Endothelial cell of umbilical vein (primary cell): ENCODE measurements around the gene EPHA4. TPM values are rescaled to one million over a fixed set of nuclear protein-coding genes. Genes with fewer than 3 reads are reported as not detected.

Experiments used
- BruUV-seq: library from RNA; stranded (reverse); fragments of 400-500 nt; replicated peaks from 2 replicates; lab custom pipeline; 2021; lab: Mats Ljungman, UMichigan
- CTCF ChIA-PET: fragments of 300-600, 350-600 bp; sonication (Branson Sonifier 250); formaldehyde crosslinking; loops from one replicate; lab custom pipeline; 2021; ENCODE audit warnings: antibody characterized with exemption, inconsistent platforms; lab: Charles Lee
- POLR2A ChIA-PET: fragments of 300-600, 350-600 bp; sonication (Branson Sonifier 250); formaldehyde crosslinking; loops from one replicate; lab custom pipeline; 2021; ENCODE audit warnings: antibody characterized with exemption, inconsistent platforms; lab: Charles Lee
- DNase-seq: peaks from one replicate; pipeline ENCODE4 v3.0.0-alpha.2; 2011; ENCODE audit warnings: low read depth, low spot score
- FAIRE-seq: peaks from 2 replicates; lab custom pipeline; 2011; peaks lifted over from hg19 to GRCh38; lab: Jason Lieb, UNC
- H2AFZ ChIP-seq: 2 replicates; pipeline ENCODE4 v1.6.0; 2012; ENCODE audit warnings: low read depth, low read length, control low read depth, inconsistent platforms
- H3K27ac ChIP-seq: 2 replicates; pipeline ENCODE4 v1.5.1; 2011; ENCODE audit warnings: low read depth, mild to moderate bottlenecking, control low read depth, low read length, moderate library complexity; ENCODE audit not compliant: insufficient read depth
- H3K27me3 ChIP-seq, 2 experiments: 2 replicates each; pipeline versions ENCODE4 v1.6.0 to v1.6.1; 2011; ENCODE audit warnings: low read length in 2 of 2, mixed read lengths in 1 of 2; ENCODE audit not compliant: control insufficient read depth in 2 of 2, insufficient read depth in 2 of 2
- H3K36me3 ChIP-seq, 2 experiments: 2 replicates in 1 of 2; 3 replicates in 1 of 2; pipeline ENCODE4 v1.5.1; 2011; ENCODE audit warnings: low read length in 2 of 2, mild to moderate bottlenecking in 1 of 2, moderate library complexity in 1 of 2; ENCODE audit not compliant: control insufficient read depth in 2 of 2, insufficient read depth in 2 of 2; ENCODE audit errors: extremely low read depth in 1 of 2
- H3K4me1 ChIP-seq: 3 replicates; pipeline ENCODE4 v1.5.1; 2011; ENCODE audit warnings: mild to moderate bottlenecking, low read length; ENCODE audit not compliant: control insufficient read depth, insufficient read depth; ENCODE audit errors: extremely low read depth
- H3K4me2 ChIP-seq: 2 replicates; pipeline ENCODE4 v1.6.1; 2011; ENCODE audit warnings: low read length, control low read depth, mixed read lengths; ENCODE audit not compliant: insufficient read depth
- H3K4me3 ChIP-seq, 3 experiments: fragments of 200-600 bp in 1 of 3; sonication (generic), shearing (Covaris generic) in 1 of 3; replicated peaks in 1 of 3; 2 replicates each; pipeline ENCODE4 v1.5.1; 2011 to 2016; ENCODE audit warnings: control low read depth in 3 of 3, low read length in 3 of 3, mild to moderate bottlenecking in 2 of 3, inconsistent platforms in 1 of 3, low read depth in 1 of 3, moderate library complexity in 1 of 3; ENCODE audit not compliant: insufficient read depth in 1 of 3
- H3K79me2 ChIP-seq: 2 replicates; pipeline ENCODE4 v1.6.0; 2012; ENCODE audit warnings: low read length, inconsistent platforms; ENCODE audit not compliant: control insufficient read depth, insufficient read depth
- H3K9ac ChIP-seq: replicated peaks from 2 replicates; pipeline ENCODE3; 2011; ENCODE audit warnings: low read length, control low read depth; ENCODE audit not compliant: insufficient read depth; ENCODE audit errors: extremely low read depth
- H3K9me1 ChIP-seq: replicated peaks from 3 replicates; pipeline ENCODE4 v1.6.0; 2011; ENCODE audit warnings: mild to moderate bottlenecking, low read length; ENCODE audit not compliant: control insufficient read depth, insufficient read depth; ENCODE audit errors: extremely low read depth
- H3K9me3 ChIP-seq: replicated peaks from 2 replicates; pipeline ENCODE4 v1.5.1; 2012; ENCODE audit warnings: low read length, inconsistent platforms; ENCODE audit not compliant: control insufficient read depth, insufficient read depth
- H4K20me1 ChIP-seq: replicated peaks from 2 replicates; pipeline ENCODE3; 2011; ENCODE audit warnings: mild to moderate bottlenecking, low read length; ENCODE audit not compliant: control insufficient read depth, insufficient read depth; ENCODE audit errors: extremely low read depth
- GATA2 ChIP-seq: IDR thresholded peaks from 2 replicates; pipeline ENCODE4 v1.7.0; 2011; ENCODE audit warnings: low read depth, mild to moderate bottlenecking, moderate library complexity, mixed read lengths, low read length; ENCODE audit not compliant: insufficient read length, insufficient read depth
- JUN ChIP-seq: IDR thresholded peaks from 2 replicates; pipeline ENCODE4 v1.6.1; 2011; ENCODE audit warnings: borderline replicate concordance, low read depth; ENCODE audit not compliant: insufficient read length, insufficient read depth
- MYC ChIP-seq: IDR thresholded peaks from one replicate; pipeline ENCODE4 v1.6.1; 2011; ENCODE audit warnings: mild to moderate bottlenecking, low read depth, low read length
- POLR2A ChIP-seq: IDR thresholded peaks from 2 replicates; pipeline ENCODE4 v1.6.1; 2012; ENCODE audit warnings: low read depth, mild to moderate bottlenecking, control low read depth, low read length
- dilution Hi-C: fragments of 300-500 bp; cut with MboI; formaldehyde crosslinking; loops from one replicate; pipeline ENCODE4 v1.15.0; 2019; ENCODE audit warnings: low sequenced_read_pairs; ENCODE audit not compliant: extremely low pct_ligation_motif_present
- intact Hi-C: fragments of 100-400 bp; cut with micrococcal nuclease; formaldehyde crosslinking; loops from one replicate; pipeline ENCODE4 v1.10.0; 2022
- polyA plus RNA-seq, 4 experiments: library from polyadenylated mRNA; depleted of rRNA in 3 of 4; stranded (reverse) in 3 of 4; unstranded in 1 of 4; fragments of >200 nt; gene quantifications; 2 replicates each; pipeline versions ENCODE4 v1.2.1 to v1.2.3, GENCODE V29; 2011 to 2012; ENCODE audit warnings: missing spikeins in 1 of 4
- total RNA-seq: library from RNA; stranded (reverse); gene quantifications from 2 replicates; pipeline ENCODE4 v1.2.3, GENCODE V29; 2021
- TF ChIP-seq, protein P1 (sequence below): IDR thresholded peaks from 2 replicates; pipeline ENCODE4 v1.6.1; 2011; ENCODE audit not compliant: insufficient read depth, insufficient read length

EPHA4 gene
- total and polyA plus RNA-seq, 2 donors (not counting 3 experiments of a cell fraction or from before 2014, with no cell fraction given) = 11.9 to 19.8 TPM

DNA sequence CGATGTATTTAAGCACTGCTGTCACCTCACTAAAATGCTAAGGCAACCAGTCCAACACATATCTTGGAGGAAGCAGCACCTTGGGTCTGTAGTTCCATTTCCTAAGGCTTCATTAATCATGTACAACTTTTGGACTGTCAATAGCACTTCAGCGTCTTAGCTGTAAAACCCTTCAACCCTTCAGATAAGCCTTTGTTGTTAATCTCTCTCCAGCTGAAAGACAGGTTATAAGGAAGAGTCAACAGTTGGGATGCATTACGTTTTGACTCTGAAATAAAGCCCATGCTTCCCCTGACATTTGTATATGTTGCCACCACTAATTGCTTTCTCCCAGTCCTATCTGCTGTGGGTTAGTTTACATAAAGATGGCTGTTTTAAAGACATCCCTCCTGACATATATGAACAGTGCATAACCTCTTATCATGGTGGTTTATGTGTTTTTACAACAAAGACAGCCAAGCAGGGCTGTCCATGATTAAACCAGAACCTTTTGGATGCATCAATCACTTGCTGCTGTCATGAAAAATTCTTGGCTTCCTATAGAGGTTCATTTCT, 81.5 kb downstream of the EPHA4 start:
- no peaks in the 10 kb centered on the region for H3K9me1 ChIP-seq
- CTCF ChIA-PET = no interaction called here
- no peak overlapping the region for H3K4me2 ChIP-seq
- no peak overlapping the region for H3K9ac ChIP-seq
- intact Hi-C loops (no loop called here), dilution Hi-C loops (no loop called here)
- DNase-seq = no peak
- no peaks in the 10 kb centered on the region for H3K79me2 ChIP-seq
- H4K20me1 ChIP-seq = no peaks in the 10 kb centered on the region
- H2AFZ ChIP-seq = no peak overlapping the region
- no peaks in the 10 kb centered on the region for H3K9me3 ChIP-seq
- no peak overlapping the region for H3K4me3 ChIP-seq
- TF ChIP-seq GATA2 (no peak), JUN (no peak), POLR2A (no peak)
- TF ChIP-seq, protein P1, sequence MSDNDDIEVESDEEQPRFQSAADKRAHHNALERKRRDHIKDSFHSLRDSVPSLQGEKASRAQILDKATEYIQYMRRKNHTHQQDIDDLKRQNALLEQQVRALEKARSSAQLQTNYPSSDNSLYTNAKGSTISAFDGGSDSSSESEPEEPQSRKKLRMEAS = no peak
- no peak overlapping the region for H3K27ac ChIP-seq
- BruUV-seq = no TSS peak
- no peaks in the 10 kb centered on the region for H3K27me3 ChIP-seq
- peaks cover 0 to 2% of the 10 kb centered on the region in 2 experiments for H3K36me3 ChIP-seq
- POLR2A ChIA-PET = no interaction called here
- no peak for FAIRE-seq
- peaks cover 3% of the 10 kb centered on the region for H3K4me1 ChIP-seq

DNA sequence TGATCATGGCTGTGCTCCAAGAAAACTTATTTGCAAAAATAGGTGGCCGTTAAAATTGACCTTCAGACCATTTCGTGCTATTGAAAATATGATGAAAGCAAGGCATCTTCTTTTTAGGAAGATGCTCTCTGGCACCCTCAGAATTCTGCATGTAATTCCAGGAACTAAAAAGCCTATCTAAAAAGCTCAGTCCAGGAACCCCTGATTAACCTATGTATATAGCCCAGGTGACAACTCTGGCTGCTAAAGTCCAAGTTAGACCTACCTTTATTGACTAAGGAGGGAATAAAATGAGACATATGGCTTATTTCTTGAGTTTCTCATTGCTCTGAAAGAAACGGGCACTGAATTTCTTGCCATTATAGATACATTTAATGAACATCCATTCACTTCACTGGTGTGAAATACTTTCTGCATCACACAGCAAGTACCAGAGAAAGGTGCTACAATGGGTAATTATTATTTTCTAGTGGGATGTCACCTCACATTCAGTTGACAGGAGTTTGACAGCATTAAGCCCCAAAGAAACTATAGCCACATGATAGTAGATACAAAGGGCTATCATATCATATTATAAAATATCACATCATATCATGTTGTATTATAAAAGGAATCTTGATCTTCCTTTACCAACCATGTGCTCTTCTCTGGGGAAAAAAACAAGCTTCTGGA, 83.8 kb downstream of the EPHA4 start:
- intact Hi-C loops (no loop called here), dilution Hi-C loops (no loop called here)
- Histone ChIP-seq H3K9me1 (no peaks in the 10 kb centered on the region), H2AFZ (no peak overlapping the region), H3K9ac (no peak overlapping the region), H3K27ac (no peak overlapping the region), H3K36me3 (peaks cover 0 to 2% of the 10 kb centered on the region in 2 experiments), H3K4me3 (no peak overlapping the region), H3K79me2 (no peaks in the 10 kb centered on the region), H3K4me2 (no peak overlapping the region), H3K9me3 (no peaks in the 10 kb centered on the region), H4K20me1 (no peaks in the 10 kb centered on the region), H3K27me3 (no peaks in the 10 kb centered on the region), H3K4me1 (no peaks in the 10 kb centered on the region)
- ChIA-PET POLR2A (no interaction called here), CTCF (no interaction called here)
- no TSS peak for BruUV-seq
- FAIRE-seq (no peak), DNase-seq (no peak)
- TF ChIP-seq POLR2A = no peak
- TF ChIP-seq, protein P1 = no peak
- TF ChIP-seq MYC = no peak
